Mucosa of descending colon (tissue), 3 donors: ENCODE results near the gene NOB1. TPM values are rescaled to one million over a fixed set of nuclear protein-coding genes. Genes with fewer than 3 reads are reported as not detected.

Experiments used
- ATAC-seq: fragments of 200-7000 bp; cut with Tn5 transposase; one replicate; pipeline ENCODE4 v1.9.1; 2020; ENCODE audit warnings: mild to moderate bottlenecking, moderate library complexity
- DNase-seq, 3 donors: peaks; one replicate each; pipeline ENCODE4 v3.0.0-alpha.2; 2020
- H3K36me3 ChIP-seq: fragments of 200-600 bp; one replicate; pipeline ENCODE4 v1.8.0; 2021; ENCODE audit warnings: low read depth, mild to moderate bottlenecking
- H3K4me1 ChIP-seq: fragments of 200-600 bp; one replicate; pipeline ENCODE4 v1.8.0; 2021; ENCODE audit warnings: low read depth, mild to moderate bottlenecking
- H3K4me3 ChIP-seq: fragments of 200-600 bp; one replicate; pipeline ENCODE4 v1.8.0; 2021; ENCODE audit warnings: mild to moderate bottlenecking
- H3K9me3 ChIP-seq: fragments of 200-600 bp; one replicate; pipeline ENCODE4 v1.8.0; 2021; ENCODE audit warnings: mild to moderate bottlenecking
- intact Hi-C, 2 donors: fragments of 100-400 bp; cut with DNase I in 1 of 2; cut with micrococcal nuclease in 1 of 2; formaldehyde crosslinking; loops; one replicate each; pipeline versions ENCODE4 v1.11.0 to v1.11.1; 2022; cut with DNase I, micrococcal nuclease
- total RNA-seq, 3 donors: library from RNA; stranded (reverse); fragmentation: NEBNext Ultra II Directional in 2 of 3; extraction: Animal tissue kit (Norgen Biotek cat#: 25700) in 2 of 3; gene quantifications; one replicate each; pipeline versions ENCODE4 v1.2.1 to v1.2.4, GENCODE V29; 2021 to 2023
- TF ChIP-seq, protein P1 (sequence below): fragments of 200-600 bp; IDR thresholded peaks from one replicate; pipeline ENCODE4 v1.8.0; 2022; ENCODE audit warnings: antibody characterized with exemption, mild to moderate bottlenecking
- donor health status: DM: no; HTN: no; CAD: no; lungs with moderate emphysema.
- donor health status: DM: no; HTN: no; CAD: no.
- donor health status: DM: no; HTN: yes; CAD: no.

NOB1 gene
- total RNA-seq, 3 donors from 2014 or later: 36.1 to 38.9 (median 36.4) TPM

DNA sequence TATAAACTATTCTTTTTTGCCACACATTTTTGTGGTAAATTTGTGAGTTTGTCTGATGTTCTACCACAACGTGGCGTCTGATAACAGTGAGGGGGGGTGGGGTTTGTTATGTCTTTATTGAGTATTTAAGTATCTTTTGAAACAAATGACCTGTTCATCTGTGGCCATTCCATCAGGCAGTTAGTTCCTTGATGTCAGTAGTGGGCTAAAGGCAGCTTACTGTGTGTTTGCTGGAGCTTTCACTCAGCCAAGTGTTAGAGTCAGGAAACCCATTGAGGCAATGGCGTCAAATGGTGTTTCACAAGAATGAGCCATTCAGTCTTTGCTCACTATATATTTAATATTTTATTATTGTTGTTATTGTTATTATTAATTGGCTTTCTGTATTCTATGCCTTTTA is 56.3 kb downstream of the NOB1 start:
- H3K36me3 ChIP-seq: no peaks in the 10 kb centered on the region
- no peaks in the 10 kb centered on the region for H3K9me3 ChIP-seq
- no peaks in the 10 kb centered on the region for H3K4me1 ChIP-seq
- H3K4me3 ChIP-seq: no peak overlapping the region
- intact Hi-C loops: no loop called here
- DNase-seq (no peak), ATAC-seq (no peak)
- TF ChIP-seq, protein P1, sequence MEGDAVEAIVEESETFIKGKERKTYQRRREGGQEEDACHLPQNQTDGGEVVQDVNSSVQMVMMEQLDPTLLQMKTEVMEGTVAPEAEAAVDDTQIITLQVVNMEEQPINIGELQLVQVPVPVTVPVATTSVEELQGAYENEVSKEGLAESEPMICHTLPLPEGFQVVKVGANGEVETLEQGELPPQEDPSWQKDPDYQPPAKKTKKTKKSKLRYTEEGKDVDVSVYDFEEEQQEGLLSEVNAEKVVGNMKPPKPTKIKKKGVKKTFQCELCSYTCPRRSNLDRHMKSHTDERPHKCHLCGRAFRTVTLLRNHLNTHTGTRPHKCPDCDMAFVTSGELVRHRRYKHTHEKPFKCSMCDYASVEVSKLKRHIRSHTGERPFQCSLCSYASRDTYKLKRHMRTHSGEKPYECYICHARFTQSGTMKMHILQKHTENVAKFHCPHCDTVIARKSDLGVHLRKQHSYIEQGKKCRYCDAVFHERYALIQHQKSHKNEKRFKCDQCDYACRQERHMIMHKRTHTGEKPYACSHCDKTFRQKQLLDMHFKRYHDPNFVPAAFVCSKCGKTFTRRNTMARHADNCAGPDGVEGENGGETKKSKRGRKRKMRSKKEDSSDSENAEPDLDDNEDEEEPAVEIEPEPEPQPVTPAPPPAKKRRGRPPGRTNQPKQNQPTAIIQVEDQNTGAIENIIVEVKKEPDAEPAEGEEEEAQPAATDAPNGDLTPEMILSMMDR: no peak

DNA sequence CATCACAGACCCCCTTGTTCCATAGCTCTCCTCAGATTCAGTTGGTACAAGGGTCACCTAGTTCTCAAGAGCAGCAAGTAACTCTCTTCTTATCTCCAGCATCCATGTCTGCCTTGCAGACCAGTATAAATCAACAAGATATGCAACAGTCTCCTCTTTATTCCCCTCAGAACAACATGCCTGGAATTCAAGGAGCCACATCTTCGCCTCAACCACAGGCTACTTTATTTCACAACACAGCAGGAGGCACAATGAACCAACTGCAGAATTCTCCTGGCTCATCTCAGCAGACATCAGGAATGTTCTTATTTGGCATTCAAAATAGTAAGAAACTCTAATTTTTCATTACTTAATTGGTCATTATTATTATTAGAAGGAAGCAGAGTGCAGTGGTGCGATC is 60.8 kb downstream of the NOB1 start:
- TF ChIP-seq, protein P1: no peak
- H3K4me1 ChIP-seq: no peaks in the 10 kb centered on the region
- H3K9me3 ChIP-seq: no peaks in the 10 kb centered on the region
- no peak overlapping the region for H3K4me3 ChIP-seq
- DNase-seq (no peak), ATAC-seq (no peak)
- H3K36me3 ChIP-seq: no peaks in the 10 kb centered on the region
- intact Hi-C loops: no loop called here

DNA sequence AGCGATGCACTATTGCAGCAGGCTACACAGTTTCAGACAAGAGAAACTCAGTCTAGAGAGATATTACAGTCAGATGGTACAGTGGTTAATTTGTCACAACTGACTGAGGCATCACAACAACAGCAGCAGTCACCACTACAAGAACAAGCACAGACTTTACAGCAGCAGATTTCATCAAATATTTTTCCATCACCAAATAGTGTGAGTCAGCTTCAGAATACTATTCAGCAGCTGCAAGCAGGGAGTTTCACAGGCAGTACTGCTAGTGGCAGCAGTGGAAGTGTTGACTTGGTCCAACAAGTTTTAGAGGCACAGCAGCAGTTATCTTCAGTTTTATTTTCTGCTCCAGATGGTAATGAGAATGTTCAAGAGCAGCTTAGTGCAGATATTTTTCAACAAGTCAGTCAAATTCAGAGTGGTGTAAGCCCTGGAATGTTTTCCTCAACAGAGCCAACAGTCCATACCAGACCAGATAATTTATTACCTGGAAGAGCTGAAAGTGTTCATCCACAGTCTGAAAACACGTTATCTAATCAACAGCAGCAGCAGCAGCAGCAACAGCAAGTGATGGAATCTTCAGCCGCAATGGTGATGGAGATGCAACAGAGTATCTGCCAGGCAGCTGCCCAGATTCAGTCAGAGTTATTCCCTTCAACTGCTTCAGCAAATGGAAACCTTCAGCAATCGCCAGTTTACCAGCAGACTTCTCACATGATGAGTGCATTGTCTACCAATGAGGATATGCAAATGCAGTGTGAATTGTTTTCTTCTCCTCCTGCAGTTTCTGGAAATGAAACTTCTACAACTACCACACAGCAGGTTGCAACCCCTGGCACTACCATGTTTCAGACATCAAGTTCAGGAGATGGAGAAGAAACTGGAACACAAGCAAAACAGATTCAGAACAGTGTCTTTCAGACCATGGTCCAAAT is 62.5 kb downstream of the NOB1 start:
- no peak for ATAC-seq
- Histone ChIP-seq H3K4me3 (no peak overlapping the region), H3K4me1 (no peaks in the 10 kb centered on the region), H3K36me3 (no peaks in the 10 kb centered on the region), H3K9me3 (no peaks in the 10 kb centered on the region)
- intact Hi-C loops: no loop called here
- TF ChIP-seq, protein P1: no peak
- DNase-seq: no peak

Other genes with a start within 250 kb of the NOB1 start
- 10 to 100 TPM; 29.1 to 48.4 (median 39.8) TPM for gene NFAT5, start 189.0 kb downstream of the NOB1 start, total RNA-seq
- gene NQO1, start 28.4 kb downstream of the NOB1 start, total RNA-seq: 100 to 1,000 TPM in 1 of 3 donors, 10 to 100 TPM in 2; 41.2 to 133 (median 87.4) TPM
- gene WWP2, start 7.4 kb upstream of the NOB1 start, total RNA-seq: 100 to 1,000 TPM in 1 of 3 donors, 10 to 100 TPM in 2; 70.2 to 110 (median 94.2) TPM
- gene CLEC18A, start 196.4 kb upstream of the NOB1 start, total RNA-seq: 1 to 10 TPM in 2 of 3 donors, under 1 TPM in 1; 0.43 to 2.9 (median 1.6) TPM